Uterus (tissue), 2 donors: ENCODE measurements around the gene HGFAC.

Experiments
- CTCF ChIP-seq, 4 experiments: fragments of 200-600 bp in 2 of 4; fragments of 450-650 bp in 2 of 4; sonication (generic) in 2 of 4; IDR thresholded peaks; one replicate each; pipeline ENCODE4 v1.5.1; 2016 to 2019; ENCODE audit warnings: antibody characterized with exemption in 4 of 4, mild to moderate bottlenecking in 2 of 4, moderate library complexity in 1 of 4
- POLR2A ChIP-seq, 2 donors: fragments of 450-650 bp; IDR thresholded peaks; one replicate each; pipeline ENCODE4 v1.6.1; 2016; ENCODE audit warnings: antibody characterized with exemption in 2 of 2, mild to moderate bottlenecking in 1 of 2, moderate library complexity in 1 of 2

- TF ChIP-seq POLR2A (IDR thresholded peaks at IDR 0.05) (no peak), CTCF (IDR thresholded peaks at IDR 0.05) (no peak)
Measured at GRCh38 chr4:3406021-3406420, 35.7 kb upstream of the HGFAC start.
